KMS-11 (cell line): ENCODE data around the gene C2orf92.
"Not testable (repeated sequence)": the region's sequence is repeated elsewhere in the genome, so short reads cannot be mapped to it uniquely, and the experiment has no call there.

Source experiments
- H2AFZ ChIP-seq: fragments of 200-600 bp; sonication (generic); 2 replicates; pipeline ENCODE4 v1.6.1; 2016; ENCODE audit warnings: antibody characterized with exemption, mixed run types, low read depth
- H3K27ac ChIP-seq: fragments of 200-600 bp; sonication (generic); 2 replicates; pipeline ENCODE4 v1.6.1; 2016; ENCODE audit warnings: mild to moderate bottlenecking, mixed run types
- H3K27me3 ChIP-seq: fragments of 200-600 bp; sonication (generic); 2 replicates; pipeline ENCODE4 v1.6.1; 2017; ENCODE audit warnings: mild to moderate bottlenecking, low read depth, mixed run types, moderate library complexity; ENCODE audit not compliant: insufficient read depth
- H3K36me3 ChIP-seq: fragments of 200-600 bp; sonication (generic); 2 replicates; pipeline ENCODE4 v1.6.1; 2017; ENCODE audit warnings: mild to moderate bottlenecking, mixed run types; ENCODE audit not compliant: insufficient read depth
- H3K4me1 ChIP-seq: fragments of 200-600 bp; sonication (generic); 2 replicates; pipeline ENCODE4 v1.6.1; 2016; ENCODE audit warnings: mild to moderate bottlenecking, low read depth, mixed run types; ENCODE audit not compliant: poor library complexity, severe bottlenecking
- H3K4me2 ChIP-seq: fragments of 200-600 bp; sonication (generic); 2 replicates; pipeline ENCODE4 v1.7.0; 2016; ENCODE audit warnings: mild to moderate bottlenecking, mixed run types
- H3K4me3 ChIP-seq: fragments of 200-600 bp; sonication (generic); IDR thresholded peaks from 2 replicates; pipeline ENCODE4 v1.6.1; 2017; ENCODE audit warnings: low read depth, low read length, mixed read lengths; ENCODE audit not compliant: insufficient read depth
- H3K79me2 ChIP-seq: fragments of 200-600 bp; sonication (generic); 2 replicates; pipeline ENCODE4 v1.6.1; 2016; ENCODE audit warnings: low read depth, mixed run types; ENCODE audit not compliant: insufficient read depth
- H3K9ac ChIP-seq: fragments of 200-600 bp; sonication (generic); 2 replicates; pipeline ENCODE4 v1.6.1; 2016; ENCODE audit warnings: mild to moderate bottlenecking, mixed run types
- H4K20me1 ChIP-seq: fragments of 200-600 bp; sonication (generic); 2 replicates; pipeline ENCODE4 v1.6.1; 2016; ENCODE audit warnings: mild to moderate bottlenecking, mixed run types; ENCODE audit not compliant: insufficient read depth
- TF ChIP-seq, protein P1 (sequence below): fragments of 200-600 bp; sonication (generic); conservative IDR thresholded peaks from 2 replicates; pipeline ENCODE4 v1.6.1; 2017; ENCODE audit warnings: low read depth, mild to moderate bottlenecking, antibody characterized with exemption, low read length, moderate library complexity, mixed read lengths

C2orf92 gene

DNA sequence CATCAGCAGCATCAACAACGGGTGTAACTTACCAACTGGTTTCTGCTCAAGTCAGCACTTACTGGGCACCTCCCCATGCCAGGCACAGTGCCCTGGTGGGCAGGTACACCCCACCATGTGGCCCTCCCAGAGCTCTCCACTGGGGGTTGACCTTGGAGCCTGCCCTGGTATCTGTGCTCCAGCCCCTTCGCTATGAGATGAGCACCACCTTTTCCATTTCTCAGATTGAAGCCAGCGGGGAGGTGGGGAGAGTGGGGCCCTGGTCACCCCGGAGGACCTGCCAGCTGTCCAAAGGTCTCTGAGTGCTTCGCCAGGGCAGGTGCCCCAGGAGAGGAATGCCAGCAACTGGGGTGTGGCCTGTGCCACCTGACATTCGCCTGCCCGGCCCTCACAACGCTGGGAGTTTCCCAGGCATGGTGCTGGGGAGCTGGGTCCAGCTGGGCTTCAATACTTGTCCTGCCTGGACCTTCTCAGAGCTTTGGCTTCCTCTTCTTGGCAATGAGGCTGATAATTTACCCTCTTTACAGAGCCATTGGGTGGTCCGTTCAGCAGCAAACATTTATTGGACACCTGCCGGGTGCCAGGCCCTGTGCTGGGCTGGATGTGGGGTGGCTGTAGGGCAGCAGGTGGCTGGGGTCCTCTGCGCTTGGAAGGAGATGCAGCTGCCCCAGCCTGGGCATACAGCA is 38.0 kb downstream of the C2orf92 start:
- Histone ChIP-seq H4K20me1 (no peaks in the 10 kb centered on the region), H3K27ac (no peak overlapping the region), H3K79me2 (no peaks in the 10 kb centered on the region), H3K27me3 (no peaks in the 10 kb centered on the region), H3K36me3 (no peaks in the 10 kb centered on the region), H2AFZ (no peak overlapping the region), H3K4me2 (no peak overlapping the region), H3K4me3 (no peak overlapping the region), H3K4me1 (no peaks in the 10 kb centered on the region), H3K9ac (no peak overlapping the region)
- TF ChIP-seq, protein P1, sequence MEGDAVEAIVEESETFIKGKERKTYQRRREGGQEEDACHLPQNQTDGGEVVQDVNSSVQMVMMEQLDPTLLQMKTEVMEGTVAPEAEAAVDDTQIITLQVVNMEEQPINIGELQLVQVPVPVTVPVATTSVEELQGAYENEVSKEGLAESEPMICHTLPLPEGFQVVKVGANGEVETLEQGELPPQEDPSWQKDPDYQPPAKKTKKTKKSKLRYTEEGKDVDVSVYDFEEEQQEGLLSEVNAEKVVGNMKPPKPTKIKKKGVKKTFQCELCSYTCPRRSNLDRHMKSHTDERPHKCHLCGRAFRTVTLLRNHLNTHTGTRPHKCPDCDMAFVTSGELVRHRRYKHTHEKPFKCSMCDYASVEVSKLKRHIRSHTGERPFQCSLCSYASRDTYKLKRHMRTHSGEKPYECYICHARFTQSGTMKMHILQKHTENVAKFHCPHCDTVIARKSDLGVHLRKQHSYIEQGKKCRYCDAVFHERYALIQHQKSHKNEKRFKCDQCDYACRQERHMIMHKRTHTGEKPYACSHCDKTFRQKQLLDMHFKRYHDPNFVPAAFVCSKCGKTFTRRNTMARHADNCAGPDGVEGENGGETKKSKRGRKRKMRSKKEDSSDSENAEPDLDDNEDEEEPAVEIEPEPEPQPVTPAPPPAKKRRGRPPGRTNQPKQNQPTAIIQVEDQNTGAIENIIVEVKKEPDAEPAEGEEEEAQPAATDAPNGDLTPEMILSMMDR, result no peak

DNA sequence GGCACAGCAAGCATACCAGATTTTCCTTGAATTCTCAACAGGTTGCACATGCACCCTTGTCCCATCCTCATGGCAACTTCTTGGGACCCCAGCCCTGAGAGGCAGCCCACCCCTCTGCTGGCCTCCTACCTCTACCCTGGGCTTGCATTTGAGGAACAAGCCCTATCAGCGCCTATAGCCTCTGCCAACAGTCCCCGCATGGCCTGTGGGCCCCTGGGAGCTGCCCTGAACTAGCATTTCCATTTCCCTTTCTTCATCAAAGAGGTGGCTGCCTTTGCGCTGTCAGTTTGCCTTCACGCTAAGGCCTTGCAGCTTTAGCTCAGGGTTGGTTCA is 38.5 kb downstream of the C2orf92 start:
- no peaks in the 10 kb centered on the region for H3K79me2 ChIP-seq
- H4K20me1 ChIP-seq, result no peaks in the 10 kb centered on the region
- no peaks in the 10 kb centered on the region for H3K4me1 ChIP-seq
- no peak overlapping the region for H3K4me2 ChIP-seq
- no peak overlapping the region for H2AFZ ChIP-seq
- TF ChIP-seq, protein P1, result no peak
- no peak overlapping the region for H3K9ac ChIP-seq
- H3K36me3 ChIP-seq, result no peaks in the 10 kb centered on the region
- no peak overlapping the region for H3K4me3 ChIP-seq
- H3K27ac ChIP-seq, result no peak overlapping the region
- H3K27me3 ChIP-seq, result no peaks in the 10 kb centered on the region

DNA sequence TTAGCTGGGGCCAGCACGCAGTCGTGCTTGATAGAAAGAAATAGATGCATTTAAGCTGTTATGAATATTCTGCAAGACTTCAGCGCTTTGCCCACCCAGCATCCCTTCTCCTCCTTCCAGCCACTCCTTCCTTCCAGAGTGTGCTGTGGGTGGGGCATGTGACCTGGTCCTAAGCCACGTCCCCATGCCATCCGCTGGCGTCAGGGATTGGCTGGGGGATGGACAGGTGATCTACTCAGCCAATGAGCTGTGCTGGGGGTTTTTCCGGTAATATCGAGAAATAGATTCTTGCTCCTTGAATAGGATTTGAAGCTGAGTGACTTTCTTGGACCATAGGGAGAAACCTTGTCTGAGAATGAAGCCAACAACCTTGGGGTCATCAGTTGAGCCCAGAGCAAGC is 39.1 kb downstream of the C2orf92 start:
- no peaks in the 10 kb centered on the region for H3K27me3 ChIP-seq
- no peak overlapping the region for H3K4me3 ChIP-seq
- no peak overlapping the region for H3K27ac ChIP-seq
- no peaks in the 10 kb centered on the region for H3K4me1 ChIP-seq
- no peaks in the 10 kb centered on the region for H3K79me2 ChIP-seq
- no peaks in the 10 kb centered on the region for H3K36me3 ChIP-seq
- H3K9ac ChIP-seq, result no peak overlapping the region
- no peaks in the 10 kb centered on the region for H4K20me1 ChIP-seq
- no peak overlapping the region for H3K4me2 ChIP-seq
- TF ChIP-seq, protein P1, result no peak
- no peak overlapping the region for H2AFZ ChIP-seq

DNA sequence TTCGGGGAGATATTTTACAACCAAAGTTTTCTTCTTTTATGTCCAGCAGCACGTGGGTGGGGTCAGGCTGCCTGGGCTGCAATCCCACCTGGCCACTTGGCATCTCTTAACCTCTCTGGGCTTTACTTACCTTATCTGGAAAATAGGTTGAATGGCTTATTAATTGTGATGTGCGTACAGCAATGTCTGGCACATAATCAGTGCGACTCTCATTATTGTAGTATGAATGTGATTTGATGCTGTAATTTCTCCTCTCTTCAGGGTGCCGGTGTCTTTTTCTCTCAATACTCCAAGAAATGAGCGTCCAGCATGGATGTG is 41.8 kb downstream of the C2orf92 start:
- no peaks in the 10 kb centered on the region for H3K79me2 ChIP-seq
- H4K20me1 ChIP-seq, result no peaks in the 10 kb centered on the region
- H3K9ac ChIP-seq, result no peak overlapping the region
- H3K27ac ChIP-seq, result no peak overlapping the region
- H3K4me2 ChIP-seq, result no peak overlapping the region
- no peak overlapping the region for H2AFZ ChIP-seq
- H3K4me1 ChIP-seq, result no peaks in the 10 kb centered on the region
- H3K27me3 ChIP-seq, result no peaks in the 10 kb centered on the region
- no peak overlapping the region for H3K4me3 ChIP-seq
- TF ChIP-seq, protein P1, result no peak
- no peaks in the 10 kb centered on the region for H3K36me3 ChIP-seq

DNA sequence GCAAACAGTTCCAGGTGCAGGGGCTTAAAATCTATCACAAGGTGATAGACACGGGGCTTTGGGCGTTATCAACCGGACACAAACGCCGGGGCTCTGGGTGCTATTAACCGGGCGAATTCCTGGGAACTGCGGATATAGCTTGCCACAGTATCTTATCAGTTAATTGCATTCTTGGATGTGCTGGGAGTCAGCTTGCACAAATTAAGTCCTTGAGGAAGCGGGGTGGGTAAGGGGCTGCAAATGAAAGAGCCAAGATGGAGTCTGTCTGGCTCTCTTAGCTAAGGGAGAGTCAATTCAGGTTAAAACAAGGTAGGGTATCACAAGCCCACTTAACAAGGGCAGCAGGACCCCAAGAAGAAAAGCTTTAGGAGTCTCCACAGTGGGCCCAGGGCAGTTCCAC is 42.7 kb downstream of the C2orf92 start:
- H4K20me1 ChIP-seq, H3K36me3 ChIP-seq, H3K9ac ChIP-seq, H2AFZ ChIP-seq, H3K4me1 ChIP-seq, H3K79me2 ChIP-seq, H3K27ac ChIP-seq, H3K27me3 ChIP-seq, H3K4me2 ChIP-seq, H3K4me3 ChIP-seq: not testable (repeated sequence)
